ENCODE measurements around the gene SLC17A5.
"Not testable (repeated sequence)": the region's sequence is repeated elsewhere in the genome, so short reads cannot be mapped to it uniquely, and the experiment has no call there.

Gene SLC17A5

DNA sequence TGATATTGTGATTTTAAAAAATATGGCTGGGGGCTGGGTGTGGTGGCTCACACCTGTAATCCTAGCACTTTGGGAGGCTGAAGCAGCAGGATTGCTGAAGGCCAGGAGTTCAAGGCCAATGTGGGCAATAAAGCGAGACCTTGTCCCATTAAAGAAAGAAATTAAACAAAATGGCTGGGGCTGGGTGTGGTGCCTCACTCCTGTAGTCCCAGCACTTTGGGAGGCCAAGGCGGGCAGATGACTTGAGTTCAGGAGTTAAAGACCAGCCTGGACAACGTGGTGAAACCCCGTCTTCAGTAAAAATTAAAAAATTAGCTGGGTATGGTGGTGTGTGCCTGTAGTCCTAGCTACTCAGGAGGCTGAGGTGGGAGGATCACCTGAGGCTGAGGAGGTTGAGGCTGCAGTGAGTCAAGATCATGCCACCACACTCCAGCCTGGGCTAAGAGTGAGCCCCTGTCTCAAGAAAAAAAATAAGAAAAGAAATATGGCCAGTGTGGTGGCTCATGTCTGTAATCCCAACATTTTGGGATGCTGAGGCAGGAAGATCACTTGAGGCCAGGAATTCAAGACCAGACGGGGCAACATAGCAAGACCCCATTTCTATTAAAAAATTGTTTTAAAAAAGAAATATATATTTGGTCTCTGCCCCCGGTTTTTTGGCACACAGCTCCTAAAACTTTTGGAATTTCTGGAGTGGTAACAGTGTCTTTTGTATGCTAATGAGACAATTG lies 39.8 kb downstream of the SLC17A5 start:
- no peak for DNase-seq

DNA sequence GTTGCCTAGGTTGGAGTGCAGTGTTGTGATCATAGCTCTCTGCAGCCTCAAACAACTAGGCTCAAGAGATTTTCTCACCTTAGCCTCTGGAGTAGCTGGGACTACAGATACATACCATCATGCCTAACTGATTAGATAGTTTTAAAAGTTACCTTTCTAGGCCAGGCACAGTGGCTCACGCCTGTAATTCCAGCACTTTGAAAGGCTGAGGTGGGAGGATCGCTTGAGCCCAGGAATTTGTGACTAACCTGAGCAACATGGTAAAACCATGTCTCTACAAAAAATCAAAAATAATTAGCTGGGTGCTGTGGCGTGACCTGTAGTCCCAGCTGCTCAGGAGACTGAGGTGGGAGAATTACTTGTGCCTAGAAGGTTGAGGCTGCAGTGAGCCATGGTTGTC lies 41.2 kb downstream of the SLC17A5 start:
- DNase-seq: no peak

DNA sequence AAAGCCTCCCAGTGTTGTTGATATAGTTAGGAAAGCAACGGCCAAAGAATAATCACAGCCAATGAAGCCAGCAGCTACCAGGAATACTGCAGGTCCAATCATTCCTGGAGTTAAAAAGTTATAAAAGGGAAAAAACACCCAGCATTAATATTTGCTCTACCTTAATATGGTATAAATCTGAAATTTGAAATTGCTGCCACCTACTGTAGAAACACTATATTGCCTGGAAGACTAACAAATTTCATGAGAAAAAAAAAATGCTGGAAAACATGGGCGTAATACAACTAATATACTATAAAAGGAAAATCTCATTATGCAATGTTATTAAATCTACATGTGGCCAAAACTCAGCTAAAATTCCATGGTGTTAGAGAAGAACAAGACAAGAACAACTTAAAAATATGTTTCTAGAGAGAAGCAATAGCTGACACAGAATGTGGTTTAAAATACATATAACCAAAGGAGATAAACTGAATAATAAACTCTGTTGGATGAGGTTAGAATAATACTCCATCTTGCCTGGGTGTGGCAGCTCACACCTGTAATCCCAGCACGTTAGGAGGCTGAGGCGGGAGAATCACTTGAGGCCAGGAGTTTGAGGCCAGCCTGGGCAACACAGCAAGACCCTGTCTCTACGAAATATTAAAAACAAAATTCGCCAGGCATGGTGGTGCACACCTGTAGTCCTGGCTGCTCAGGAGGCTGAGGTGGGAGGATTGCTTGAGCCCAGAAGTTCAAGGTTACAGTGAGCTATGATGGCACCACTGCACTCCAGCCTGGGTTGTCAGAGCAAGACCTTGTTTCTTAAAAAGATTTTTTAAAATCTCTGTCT lies 43.1 kb downstream of the SLC17A5 start:
- no peak for DNase-seq

DNA sequence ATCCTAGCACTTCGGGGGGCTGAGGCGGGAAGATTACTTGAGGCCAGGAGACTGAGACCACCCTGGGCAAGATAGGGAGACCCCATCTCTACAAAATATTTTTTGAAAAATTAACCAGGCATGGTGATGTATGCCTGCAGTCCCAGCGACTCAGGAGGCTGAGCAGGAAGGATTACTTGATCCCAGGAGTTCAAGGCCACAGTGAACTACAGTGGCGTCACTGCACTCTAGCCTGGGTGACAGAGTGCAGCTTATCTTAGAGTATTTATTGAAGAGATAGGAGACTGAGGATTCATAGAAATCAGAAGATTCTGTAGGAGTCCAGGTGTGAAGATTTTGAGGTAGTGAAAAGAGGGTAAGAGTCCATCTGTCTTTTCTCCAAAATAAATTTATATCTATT lies 45.0 kb downstream of the SLC17A5 start:
- no peak for DNase-seq

DNA sequence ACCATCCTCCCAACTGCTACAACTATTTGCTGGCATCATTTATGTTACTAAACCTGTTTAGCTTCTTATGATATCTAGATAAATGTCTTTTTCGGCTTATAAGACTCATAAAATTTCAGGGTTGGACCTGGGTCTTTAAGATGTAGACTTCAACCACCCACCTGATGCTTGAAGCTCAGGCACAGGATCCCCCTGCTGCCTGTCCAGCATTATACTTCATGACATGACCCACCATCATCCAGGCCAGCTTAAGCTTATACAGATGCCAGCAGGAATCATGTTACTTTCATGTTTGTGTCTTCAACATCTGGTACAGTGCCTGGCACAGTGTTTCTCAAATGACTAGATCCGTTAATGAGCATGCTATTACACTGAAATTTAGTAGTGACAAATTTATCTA lies 47.4 kb downstream of the SLC17A5 start:
- DNase-seq: no peak

DNA sequence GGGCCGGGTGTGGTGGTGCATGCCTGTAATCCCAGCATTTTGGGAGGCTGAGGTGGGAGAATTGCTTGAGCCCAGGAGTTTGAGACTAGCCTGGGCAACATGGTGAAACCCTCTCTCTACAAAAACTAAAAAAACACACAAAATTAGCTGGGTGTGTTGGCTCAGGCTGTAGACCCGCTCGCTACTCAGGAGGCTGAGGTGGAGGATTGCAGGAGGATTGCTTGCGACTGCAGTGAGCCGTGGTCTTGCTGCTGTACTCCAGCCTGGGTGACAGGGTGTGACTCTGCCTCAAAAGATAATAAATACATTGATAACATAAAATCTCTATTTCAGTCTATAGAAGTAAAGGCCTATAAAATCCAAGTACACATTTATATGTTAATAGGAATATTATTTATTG lies 49.3 kb downstream of the SLC17A5 start:
- no peak for DNase-seq

DNA sequence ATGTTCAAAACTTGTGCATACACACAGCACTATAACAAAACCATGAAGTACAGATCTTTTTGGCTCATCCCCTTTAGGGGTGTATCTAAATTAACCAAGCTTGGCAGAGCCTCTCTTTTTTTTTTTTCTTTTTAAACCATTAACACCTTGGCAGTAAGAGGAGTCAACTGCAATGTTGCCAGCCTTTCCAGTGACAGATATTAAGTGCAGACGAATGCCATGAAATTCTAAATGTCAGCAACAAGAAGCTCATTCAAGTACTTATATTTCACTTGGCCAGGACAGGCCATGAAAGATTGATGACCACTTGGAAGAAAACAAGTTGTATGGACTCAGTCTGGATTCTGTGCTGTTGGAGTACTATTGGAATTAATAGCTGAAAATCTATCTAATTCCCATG lies 49.8 kb downstream of the SLC17A5 start:
- DNase-seq: no peak

DNA sequence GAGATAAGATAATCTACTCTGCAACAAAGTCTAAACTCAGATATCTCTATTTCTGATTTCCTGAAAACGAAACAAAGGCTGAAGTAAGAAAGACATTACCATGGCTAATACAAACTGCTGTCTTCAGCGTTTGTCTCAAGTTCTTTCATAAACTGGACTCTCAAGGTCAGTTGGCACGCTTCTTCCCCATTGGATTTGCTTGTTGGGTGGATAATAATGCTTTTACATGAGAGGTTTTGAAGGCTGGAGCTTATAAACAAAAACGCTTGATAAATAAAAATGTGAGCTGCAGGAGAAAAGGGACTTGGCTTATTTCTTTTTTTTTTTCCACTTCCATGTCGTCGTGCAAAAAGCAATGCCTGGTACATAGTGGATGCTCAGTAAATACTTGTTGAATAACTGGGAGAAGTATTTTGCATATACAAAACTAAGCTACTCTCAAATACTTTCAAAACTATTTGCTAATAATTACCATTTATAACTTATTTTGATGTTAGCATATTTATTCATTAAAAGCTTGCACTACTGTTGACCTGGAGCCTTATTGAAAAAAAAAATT lies 67.3 kb downstream of the SLC17A5 start:
- no peak for DNase-seq

DNA sequence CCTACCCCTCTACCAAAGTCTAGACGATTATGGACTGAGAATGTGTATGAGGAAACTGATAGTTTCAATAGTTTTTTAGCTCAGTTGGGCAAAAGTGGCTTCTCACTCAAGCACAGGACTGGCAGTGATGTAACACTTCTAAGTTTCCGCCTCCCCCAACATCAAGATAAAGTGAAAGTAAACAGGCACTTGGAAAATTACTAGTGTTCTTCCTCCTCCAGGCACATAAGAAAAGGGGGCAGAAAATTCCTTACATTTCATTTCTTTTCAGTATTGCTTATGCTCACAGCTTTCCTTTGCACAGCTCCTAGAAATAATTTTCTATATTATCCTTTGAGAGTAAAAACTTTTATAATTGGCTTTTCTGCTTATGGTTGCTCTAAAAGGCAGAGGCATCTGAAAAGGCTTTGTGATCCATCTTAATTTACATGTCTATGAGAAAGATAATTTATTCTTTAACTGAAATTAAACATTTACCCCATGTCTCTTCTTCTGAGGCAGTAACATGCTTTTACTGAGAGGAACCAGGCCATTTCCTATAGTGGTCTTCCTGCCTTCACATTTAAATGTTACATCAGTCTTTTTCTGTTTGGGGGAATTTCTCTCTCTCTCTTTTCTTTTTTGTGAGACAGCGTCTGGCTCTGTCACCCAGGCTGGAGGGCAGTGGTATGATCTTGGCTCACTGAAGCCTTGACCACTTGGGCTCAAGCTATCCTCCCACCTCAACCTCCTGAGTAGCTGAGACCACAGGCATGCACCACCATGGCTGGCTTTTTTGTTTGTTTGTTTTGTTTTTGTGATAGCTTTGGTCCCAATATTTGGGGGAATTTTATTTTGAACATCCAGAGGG lies 68.0 kb downstream of the SLC17A5 start:
- peak; percentile 24 for DNase-seq

DNA sequence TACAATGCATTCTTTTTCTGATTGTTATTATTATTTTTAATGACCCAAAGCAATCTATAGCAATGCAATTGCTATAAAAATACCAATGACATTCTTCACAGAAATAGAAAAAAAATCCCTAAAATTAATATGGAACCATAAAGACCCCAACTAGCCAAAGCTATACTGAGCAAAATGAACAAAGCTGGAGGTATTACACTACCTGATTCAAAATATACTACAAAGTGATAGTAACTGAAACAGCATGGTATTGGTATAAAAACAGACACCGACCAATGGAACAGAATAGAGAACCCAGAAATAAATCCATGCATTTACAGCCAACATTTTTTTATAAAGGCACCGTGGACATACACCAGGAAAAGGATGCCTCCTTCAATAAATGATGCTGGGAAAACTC lies 72.5 kb downstream of the SLC17A5 start:
- DNase-seq: no peak

DNA sequence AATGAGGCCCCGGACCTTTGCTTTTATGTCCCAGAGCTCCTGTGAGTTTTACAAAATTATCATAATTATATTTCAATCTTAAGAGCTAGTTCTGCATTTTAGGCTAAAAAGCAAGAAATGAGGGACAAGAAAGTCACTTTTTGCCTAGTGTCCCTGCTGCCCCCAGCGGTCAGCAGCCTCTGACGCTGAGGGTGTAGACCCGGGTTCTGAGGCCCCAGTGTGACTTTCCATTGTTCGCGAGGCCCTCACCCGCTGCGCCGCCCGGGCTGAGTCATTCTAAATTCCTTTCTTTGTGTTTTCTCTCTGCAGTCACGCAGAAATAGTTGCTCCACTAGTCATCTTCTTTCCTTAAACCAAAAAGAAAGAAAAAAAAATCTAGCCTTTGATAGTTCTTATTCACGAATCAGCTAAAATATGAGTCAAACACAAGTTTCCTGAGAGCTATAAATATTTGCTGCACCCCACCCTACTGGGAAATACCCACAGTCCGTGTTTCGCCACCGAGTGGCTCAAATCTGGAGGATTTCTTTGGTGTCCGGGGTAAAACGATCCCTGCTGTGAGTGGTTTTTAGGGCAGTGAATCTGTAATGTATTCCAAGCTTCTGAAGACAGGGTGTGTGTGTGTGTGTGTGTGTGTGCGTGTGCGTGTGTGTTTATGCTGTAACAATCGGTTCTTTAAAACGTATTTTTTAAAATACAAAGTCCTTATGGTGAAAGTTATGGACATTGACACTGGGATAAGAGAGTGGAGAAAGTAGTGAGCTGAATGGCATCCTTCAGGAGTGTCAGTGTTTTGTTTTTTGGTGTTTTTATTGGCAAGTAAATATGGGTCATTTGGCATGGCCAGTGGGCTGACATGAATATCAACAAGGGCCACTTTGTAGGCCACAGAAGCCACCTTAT lies 73.3 kb downstream of the SLC17A5 start:
- DNase-seq: no peak

DNA sequence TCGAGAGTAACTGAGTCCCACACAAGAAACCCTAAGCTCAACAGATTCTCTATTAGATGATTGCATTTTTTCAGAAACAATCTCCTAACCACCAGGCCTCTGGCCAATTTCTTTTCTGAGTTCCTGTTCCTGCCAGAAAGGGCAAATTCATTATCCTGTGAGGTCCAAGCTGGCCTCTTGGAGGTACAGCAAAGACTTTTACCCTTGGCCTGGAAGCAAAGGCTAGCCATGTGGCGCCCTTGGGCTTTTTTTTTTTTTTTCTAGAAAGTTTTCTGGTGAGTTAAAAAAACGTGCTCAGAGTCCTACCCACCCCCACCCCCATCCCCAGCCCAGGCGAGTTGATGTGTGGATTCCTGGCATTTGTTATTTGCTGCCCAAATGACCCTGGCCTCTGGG lies 73.9 kb downstream of the SLC17A5 start:
- DNase-seq: no peak

DNA sequence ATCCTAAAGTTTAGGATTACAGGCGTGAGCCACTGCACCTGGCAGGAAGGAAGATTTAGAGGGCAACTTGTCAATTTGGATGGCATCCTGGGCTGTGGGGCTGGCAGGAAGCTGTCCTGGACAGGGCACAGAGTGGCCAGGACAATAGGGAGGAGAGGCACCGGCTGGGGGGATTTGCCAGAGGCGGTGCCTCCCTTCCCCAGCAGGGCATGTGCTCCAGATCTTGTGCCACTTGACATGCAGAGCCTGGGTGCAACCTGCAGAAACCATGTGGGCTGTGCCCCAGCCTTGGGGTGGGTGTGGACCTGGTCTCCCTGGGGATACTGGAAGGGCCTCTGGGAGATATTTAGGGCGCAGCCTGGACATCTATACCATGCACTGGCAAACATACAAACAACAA lies 74.4 kb downstream of the SLC17A5 start:
- DNase-seq: no peak

DNA sequence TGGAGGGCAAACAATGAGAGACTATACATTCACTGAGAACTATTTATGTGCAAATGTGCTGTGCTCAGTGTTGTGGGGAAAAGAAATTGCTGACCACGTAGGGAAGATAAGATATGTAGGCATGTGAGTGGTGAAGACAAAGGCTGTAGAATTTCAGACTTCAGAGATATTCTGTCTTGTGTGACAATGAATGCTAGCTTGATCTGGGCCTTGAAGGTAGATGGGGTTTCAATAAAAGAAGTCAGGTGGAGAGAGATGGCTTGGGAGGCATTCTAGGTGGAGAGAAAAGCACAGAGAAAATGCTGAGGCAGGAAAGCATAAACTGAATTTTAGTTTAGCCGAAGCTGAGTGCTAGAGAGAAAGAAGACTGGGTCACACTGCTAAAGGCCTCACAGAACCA lies 76.1 kb downstream of the SLC17A5 start:
- DNase-seq: no peak

DNA sequence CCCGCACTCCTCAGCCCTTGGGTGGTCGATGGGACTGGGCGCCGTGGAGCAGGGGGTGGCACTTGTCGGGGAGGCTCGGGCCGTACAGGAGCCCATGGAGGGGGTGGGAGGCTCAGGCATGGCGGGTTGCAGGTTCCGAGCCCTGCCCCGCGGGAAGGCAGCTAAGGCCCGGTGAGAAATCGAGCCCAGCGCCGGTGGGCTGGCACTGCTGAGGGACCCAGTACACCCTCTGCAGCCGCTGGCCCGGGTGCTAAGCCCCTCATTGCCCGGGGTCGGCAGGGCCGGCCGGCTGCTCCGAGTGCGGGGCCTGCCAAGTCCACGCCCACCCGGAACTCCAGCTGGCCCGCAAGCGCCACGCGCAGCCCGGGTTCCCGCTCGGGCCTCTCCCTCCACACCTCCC lies 81.3 kb downstream of the SLC17A5 start:
- not testable (repeated sequence) for DNase-seq

DNA sequence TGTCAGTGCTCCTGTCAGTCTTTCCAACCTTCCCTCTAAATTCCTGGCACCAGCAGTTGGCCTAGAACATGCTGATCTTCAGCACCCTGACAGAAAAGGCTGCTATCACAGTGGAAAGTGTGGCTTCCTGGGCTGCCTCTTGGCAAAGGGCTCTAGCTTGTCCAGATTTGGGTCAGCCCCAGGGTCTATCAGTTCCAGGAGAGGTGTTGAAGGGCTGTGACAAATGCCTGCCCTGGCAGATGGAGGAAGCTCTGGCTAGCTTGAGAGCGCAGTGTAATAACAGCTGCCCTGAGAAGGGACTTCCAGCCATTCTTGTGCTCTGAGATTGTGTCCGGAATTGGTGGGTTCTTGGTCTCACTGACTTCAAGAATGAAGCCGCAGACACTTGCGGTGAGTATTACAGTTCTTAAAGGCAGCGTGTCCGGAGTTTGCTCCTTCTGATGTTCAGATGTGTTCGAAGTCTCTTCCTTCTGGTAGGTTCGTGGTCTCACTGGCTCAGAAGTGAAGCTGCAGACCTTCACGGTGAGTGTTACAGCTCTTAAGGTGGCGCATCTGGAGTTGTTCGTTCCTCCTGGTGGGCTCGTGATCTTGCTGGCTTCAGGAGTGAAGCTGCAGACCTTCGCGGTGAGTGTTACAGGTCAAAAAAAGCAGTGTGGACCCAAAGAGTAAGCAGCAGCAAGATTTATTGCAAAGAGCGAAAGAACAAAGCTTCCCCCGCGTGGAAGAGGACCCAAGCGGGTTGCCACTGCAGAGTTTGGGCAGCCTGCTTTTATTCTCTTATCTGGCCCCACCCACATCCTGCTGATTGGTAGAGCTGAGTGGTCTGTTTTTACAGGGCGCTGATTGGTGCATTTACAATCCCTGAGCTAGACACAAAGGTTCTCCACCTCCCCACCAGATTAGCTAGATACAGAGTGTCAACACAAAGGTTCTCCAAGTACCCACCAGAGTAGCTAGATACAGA lies 82.3 kb downstream of the SLC17A5 start:
- not testable (repeated sequence) for DNase-seq

DNA sequence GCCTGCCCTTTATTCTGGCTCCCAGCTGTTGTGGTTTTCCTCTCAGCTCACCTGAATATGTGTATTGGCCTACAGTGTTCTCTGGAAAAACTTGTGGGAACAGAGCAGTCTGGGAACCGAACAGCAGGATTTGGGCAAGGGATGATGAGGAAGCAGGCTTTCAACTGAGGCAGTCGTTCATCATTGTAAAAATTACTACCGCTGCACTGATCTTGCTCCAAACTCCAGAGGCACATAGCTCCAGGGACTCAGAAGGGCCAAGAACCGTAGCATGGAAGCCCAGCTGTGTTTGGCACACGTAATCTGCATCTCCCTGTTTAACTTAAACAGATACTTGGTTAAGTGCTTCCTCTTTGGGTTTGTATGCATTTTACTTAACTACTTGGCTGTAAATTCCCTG lies 84.7 kb downstream of the SLC17A5 start:
- DNase-seq: no peak

DNA sequence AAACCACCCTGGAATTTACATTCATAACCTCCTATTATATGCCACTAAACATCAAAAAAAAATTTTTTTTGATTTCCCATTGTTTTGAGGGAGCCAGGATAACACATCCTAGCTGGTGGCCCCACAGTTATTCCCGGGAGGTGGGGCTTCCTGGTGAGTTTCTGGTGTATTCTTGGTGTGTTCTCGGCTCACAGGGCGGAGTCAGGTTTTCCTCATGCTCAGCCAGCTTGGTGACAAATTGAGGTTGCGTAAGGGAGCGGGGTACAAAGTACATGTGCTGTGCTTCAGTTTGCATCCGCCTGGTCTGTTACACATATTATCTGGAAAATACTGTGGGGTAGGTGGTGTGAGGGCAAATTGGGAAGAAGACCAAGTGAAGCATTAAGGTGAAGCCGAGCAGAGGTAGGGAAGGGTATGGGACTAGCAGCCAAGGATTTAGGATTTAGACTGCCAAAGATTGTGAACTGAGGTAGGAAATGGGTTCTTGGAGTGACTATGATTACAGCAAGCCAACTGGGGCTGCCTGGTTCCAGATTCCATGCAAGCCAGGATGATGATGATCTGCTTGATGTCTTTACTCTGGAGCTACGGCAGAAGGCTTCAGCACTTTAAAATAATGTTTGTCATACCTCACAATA lies 86.7 kb downstream of the SLC17A5 start:
- no peak for DNase-seq

DNA sequence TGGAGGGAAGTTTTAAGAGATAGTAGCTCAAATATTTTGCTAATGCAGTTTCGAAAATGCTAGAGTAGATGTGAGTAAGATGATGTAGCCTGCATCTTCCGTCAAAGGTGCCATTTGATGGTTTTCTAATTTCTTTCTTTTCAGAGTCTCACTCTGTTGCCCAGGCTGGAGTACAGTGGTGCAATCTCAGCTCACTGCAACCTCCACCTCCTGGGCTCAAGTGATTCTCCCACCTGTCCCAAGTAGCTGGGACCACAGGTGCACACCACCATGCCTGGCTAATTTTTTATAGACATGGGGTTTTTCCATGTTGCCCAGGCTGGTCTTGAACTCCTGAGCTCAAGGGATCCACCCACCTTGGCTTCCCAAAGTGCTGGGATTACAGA lies 87.3 kb downstream of the SLC17A5 start:
- not testable (repeated sequence) for DNase-seq

DNA sequence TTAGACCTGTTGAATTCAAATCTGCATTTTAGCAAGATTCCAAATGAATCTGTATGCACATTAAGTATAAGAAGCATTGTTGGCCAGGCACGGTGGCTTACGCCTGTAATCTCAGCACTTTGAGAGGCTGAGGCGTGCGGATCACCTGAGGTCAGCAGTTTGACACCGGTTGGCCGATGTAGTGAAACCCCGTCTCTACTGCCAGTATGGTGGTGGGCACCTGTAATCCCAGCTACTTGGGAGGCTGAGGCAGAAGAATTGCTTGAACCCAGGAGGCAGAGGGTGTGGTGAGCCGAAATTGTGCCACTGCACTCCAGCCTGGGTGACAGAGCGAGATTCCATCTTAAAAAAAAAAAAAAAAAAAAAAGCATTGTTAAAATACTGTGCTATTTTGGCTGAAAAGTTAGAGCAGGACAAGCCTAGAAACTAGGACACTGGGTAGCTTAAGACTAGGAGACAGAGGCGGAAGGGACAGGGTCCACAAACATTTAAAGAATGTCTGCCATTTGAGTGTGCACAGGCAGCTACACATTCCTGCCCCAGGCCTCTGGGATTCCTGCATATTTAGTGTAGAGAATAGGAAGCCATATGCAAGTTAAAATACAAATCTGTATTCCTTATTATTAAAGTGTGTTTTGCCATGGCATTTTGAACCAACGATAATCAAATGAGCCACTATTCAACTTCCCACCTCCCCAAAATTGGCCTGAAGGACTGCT lies 87.9 kb downstream of the SLC17A5 start:
- DNase-seq: no peak

All from DMS79 (cell line).